Esophagus squamous epithelium (tissue), 5 donors: ENCODE measurements around the gene CACNA1D. TPM values are rescaled to one million over a fixed set of nuclear protein-coding genes. Genes with fewer than 3 reads are reported as not detected.
A peak's percentile ranks its signal among the peaks of the same experiment; 100 is the strongest.

Experiments used
- DNase-seq: peaks from one replicate; lab custom pipeline; 2025; lab: John Stamatoyannopoulos, UW
- H3K27ac ChIP-seq, 4 donors: fragments of 200-600 bp; sonication (generic); one replicate each; pipeline ENCODE4 v1.5.1; 2016 to 2019; ENCODE audit warnings: mild to moderate bottlenecking in 1 of 4
- H3K27me3 ChIP-seq, 4 donors: fragments of 200-600 bp; sonication (generic); 1 replicate in 3 of 4; 2 replicates in 1 of 4; pipeline versions ENCODE4 v1.5.1 to v1.6.0; 2017 to 2021; ENCODE audit warnings: antibody characterized with exemption in 1 of 4
- H3K36me3 ChIP-seq, 3 donors: fragments of 200-600 bp; sonication (generic); one replicate each; pipeline ENCODE4 v1.5.1; 2016 to 2019
- H3K4me1 ChIP-seq, 3 donors: fragments of 200-600 bp; sonication (generic); one replicate each; pipeline ENCODE4 v1.5.1; 2017 to 2019
- H3K4me3 ChIP-seq, 4 donors: fragments of 200-600 bp; sonication (generic); 1 replicate in 3 of 4; 2 replicates in 1 of 4; pipeline ENCODE4 v1.5.1; 2016 to 2019; ENCODE audit warnings: mild to moderate bottlenecking in 2 of 4, moderate library complexity in 1 of 4
- H3K9me3 ChIP-seq, 3 donors: fragments of 200-600 bp; sonication (generic); one replicate each; pipeline ENCODE4 v1.5.1; 2016 to 2019
- POLR2A ChIP-seq, 4 donors: fragments of 450-650 bp; IDR thresholded peaks; one replicate each; pipeline ENCODE4 v1.6.1; 2017; ENCODE audit warnings: antibody characterized with exemption in 4 of 4, mild to moderate bottlenecking in 4 of 4, moderate library complexity in 3 of 4
- WGBS, 2 donors: methylation state at CpG; one replicate each; pipeline ENCODE4 v1.1.5; 2018; 5-methylcytosine and 5-hydroxymethylcytosine counted together
- intact Hi-C: fragments of 100-400 bp; cut with DNase I; formaldehyde crosslinking; loops from one replicate; pipeline ENCODE4 v1.15.0; 2022
- total RNA-seq, 4 donors: library from RNA; depleted of rRNA; stranded (reverse); fragments of >200 nt; gene quantifications; one replicate each; pipeline ENCODE4 v1.1.0, GENCODE V29; 2016
- TF ChIP-seq, protein P1 (sequence below), 6 experiments: fragments of 450-650 bp in 4 of 6; fragments of 200-600 bp in 2 of 6; sonication (generic) in 2 of 6; IDR thresholded peaks; one replicate each; pipeline ENCODE4 v1.5.1; 2016 to 2019; ENCODE audit warnings: antibody characterized with exemption in 6 of 6, mild to moderate bottlenecking in 4 of 6, moderate library complexity in 4 of 6
- donor health status: DM: yes; HTN: yes; CAD: no.

Gene CACNA1D
- total RNA-seq, 4 donors from 2014 or later = 0.56 to 4.5 (median 3.1) TPM

DNA sequence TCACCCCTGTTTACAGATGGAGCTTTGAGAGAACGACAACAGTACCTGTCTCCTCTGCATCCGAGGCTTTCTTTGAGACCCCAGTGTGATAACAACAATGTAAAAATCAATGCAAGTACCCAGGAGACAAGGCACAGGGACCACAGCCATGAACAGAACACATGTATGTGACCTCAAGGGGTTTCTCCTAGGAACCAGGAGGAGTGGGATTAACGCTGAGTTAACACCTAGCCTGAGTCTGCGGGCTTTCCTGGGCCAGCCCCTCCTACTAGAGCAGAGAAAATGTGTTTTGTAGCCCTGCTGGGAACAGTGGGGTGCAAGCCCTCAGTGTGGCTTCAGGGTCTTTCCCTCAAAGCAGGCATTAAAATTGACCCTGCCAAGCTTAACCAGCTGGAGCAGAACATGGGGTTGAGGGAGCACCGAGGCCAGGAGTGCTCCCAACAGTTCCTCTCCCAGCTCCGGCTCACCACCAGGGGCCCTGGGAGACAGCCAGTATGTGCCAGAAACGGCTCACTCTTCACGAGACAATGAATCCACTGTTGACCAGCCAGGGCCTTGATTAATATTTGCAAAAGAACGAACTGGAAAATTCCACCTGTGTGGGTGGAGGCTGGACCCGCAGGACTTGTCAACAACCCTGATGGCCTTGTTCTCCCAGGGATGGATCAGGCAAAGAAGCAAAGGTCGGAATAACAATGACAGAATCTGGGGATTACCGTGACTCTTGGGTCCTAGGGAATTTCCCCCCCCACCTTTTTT lies 348.2 kb downstream of the CACNA1D start:
- intact Hi-C loops = no loop called here
- no peak for TF ChIP-seq POLR2A (IDR thresholded peaks at IDR 0.05)
- TF ChIP-seq, protein P1, sequence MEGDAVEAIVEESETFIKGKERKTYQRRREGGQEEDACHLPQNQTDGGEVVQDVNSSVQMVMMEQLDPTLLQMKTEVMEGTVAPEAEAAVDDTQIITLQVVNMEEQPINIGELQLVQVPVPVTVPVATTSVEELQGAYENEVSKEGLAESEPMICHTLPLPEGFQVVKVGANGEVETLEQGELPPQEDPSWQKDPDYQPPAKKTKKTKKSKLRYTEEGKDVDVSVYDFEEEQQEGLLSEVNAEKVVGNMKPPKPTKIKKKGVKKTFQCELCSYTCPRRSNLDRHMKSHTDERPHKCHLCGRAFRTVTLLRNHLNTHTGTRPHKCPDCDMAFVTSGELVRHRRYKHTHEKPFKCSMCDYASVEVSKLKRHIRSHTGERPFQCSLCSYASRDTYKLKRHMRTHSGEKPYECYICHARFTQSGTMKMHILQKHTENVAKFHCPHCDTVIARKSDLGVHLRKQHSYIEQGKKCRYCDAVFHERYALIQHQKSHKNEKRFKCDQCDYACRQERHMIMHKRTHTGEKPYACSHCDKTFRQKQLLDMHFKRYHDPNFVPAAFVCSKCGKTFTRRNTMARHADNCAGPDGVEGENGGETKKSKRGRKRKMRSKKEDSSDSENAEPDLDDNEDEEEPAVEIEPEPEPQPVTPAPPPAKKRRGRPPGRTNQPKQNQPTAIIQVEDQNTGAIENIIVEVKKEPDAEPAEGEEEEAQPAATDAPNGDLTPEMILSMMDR (IDR thresholded peaks at IDR 0.05) = peak in 3 of 6 experiments; percentile 4 to 43 (median 15)
- no peaks in the 10 kb centered on the region for H3K9me3 ChIP-seq
- peaks cover 0 to 37% (median 0%) of the 10 kb centered on the region in 4 donors for H3K27me3 ChIP-seq
- no peak overlapping the region for H3K27ac ChIP-seq
- 55 to 64% methylated on average over 5 to 9 of the region's 12 CpGs for WGBS, 2 donors
- no peak for DNase-seq
- no peak overlapping the region for H3K4me3 ChIP-seq
- H3K4me1 ChIP-seq = peaks cover 6 to 20% (median 10%) of the 10 kb centered on the region in 3 donors
- no peaks in the 10 kb centered on the region for H3K36me3 ChIP-seq

DNA sequence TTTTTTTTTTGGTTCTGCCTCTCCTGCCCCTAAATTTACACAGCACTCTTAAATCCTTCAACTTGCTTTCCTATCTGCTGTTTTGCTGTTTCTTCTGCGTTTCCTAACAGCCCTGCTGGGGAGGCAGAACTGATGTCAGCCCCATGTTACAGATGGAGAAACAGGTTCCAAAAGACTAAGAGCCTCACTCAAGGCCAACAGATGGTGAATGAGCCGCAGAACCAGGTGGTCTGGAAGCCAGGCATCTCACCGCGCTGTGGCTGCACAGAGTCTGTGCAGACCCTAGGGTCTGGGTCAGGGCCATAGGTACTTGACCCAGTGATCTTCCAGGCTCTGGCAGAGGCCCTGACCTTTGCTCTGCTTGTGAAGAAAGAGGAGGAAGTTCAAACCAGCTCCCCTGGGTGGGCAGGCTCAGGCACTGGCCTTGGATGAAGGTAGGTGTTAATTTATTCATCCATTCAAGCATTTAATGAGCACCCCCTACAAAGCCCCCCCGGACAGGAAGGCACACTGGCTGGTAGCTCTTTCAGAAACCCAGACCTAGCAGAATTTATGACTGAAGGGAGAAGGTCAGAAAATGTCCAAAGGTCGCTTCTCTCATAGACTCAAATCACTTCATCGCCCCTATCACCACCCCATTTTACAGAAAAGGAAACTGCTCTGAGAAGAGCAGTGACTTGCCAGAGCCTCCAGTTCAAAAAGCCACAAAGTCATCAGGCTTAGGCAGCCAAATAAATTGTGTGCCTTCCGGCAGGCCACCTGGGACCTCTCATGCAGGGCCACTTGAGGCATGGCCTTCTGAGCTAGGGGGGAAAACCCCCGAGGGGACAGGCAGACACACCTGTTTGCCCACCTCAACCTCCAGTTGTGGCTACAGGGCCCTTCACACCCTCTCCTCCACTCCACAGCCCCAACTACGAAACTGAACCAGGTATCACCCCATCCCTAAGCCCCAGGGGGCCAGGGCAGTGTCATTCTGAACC lies 349.1 kb downstream of the CACNA1D start:
- DNase-seq = no peak
- intact Hi-C loops = no loop called here
- Histone ChIP-seq H3K4me3 (no peak overlapping the region), H3K4me1 (peaks cover 6 to 20% (median 10%) of the 10 kb centered on the region in 3 donors), H3K36me3 (no peaks in the 10 kb centered on the region), H3K27me3 (peaks cover 0 to 46% (median 0%) of the 10 kb centered on the region in 4 donors), H3K27ac (no peak overlapping the region), H3K9me3 (no peaks in the 10 kb centered on the region)
- WGBS, 2 donors = 82 to 84% methylated on average over 6 to 9 of the region's 10 CpGs
- no peak for TF ChIP-seq POLR2A (IDR thresholded peaks at IDR 0.05)
- TF ChIP-seq, protein P1 (IDR thresholded peaks at IDR 0.05) = no peak

DNA sequence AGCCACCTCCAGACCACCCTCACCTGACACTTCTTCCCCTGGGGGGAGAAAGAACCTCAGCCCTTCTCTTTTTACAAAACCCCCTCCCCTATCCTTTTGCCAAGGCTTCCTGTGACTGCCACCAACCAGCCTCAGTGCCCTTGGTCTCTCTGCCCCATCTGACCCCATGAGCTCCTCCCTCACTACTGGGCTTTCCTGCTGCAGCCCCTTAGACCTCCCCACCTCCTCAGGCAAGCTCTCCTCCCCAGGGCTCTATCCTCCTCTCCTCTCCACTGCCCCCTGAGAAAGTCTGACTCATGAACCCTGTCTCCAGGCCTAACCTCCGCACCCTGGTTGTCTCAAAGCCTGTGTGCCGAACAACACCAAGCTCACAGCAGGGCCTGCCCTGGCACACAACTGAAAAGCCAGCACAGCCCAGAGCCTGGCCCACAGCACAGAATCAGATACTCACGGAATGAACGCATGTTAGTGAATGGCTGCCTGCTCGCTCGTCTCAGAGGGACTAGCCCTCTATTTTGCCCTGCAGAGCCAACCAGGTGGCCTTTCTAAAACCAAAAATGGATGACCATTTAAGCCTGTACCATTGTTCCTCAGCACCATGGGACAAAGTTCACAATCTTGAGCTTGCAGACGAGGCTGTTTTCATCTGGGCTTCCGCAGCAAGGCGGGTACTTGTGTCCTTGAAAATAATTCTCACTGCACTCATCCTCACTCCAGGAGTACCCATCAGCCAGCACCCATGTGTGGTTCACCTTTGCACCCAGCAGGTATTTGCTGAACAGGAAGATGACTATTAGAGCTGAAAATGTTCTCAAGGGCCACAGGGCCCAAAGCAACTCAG lies 350.1 kb downstream of the CACNA1D start:
- Histone ChIP-seq H3K9me3 (no peaks in the 10 kb centered on the region), H3K27me3 (peaks cover 0 to 54% (median 0%) of the 10 kb centered on the region in 4 donors), H3K27ac (no peak overlapping the region), H3K4me1 (peaks cover 6 to 20% (median 10%) of the 10 kb centered on the region in 3 donors), H3K4me3 (no peak overlapping the region), H3K36me3 (no peaks in the 10 kb centered on the region)
- intact Hi-C loops = no loop called here
- DNase-seq = no peak
- WGBS, 2 donors = 70 to 92% methylated on average over 2 to 8 of the region's 9 CpGs
- no peak for TF ChIP-seq POLR2A (IDR thresholded peaks at IDR 0.05)
- TF ChIP-seq, protein P1 (IDR thresholded peaks at IDR 0.05) = no peak

DNA sequence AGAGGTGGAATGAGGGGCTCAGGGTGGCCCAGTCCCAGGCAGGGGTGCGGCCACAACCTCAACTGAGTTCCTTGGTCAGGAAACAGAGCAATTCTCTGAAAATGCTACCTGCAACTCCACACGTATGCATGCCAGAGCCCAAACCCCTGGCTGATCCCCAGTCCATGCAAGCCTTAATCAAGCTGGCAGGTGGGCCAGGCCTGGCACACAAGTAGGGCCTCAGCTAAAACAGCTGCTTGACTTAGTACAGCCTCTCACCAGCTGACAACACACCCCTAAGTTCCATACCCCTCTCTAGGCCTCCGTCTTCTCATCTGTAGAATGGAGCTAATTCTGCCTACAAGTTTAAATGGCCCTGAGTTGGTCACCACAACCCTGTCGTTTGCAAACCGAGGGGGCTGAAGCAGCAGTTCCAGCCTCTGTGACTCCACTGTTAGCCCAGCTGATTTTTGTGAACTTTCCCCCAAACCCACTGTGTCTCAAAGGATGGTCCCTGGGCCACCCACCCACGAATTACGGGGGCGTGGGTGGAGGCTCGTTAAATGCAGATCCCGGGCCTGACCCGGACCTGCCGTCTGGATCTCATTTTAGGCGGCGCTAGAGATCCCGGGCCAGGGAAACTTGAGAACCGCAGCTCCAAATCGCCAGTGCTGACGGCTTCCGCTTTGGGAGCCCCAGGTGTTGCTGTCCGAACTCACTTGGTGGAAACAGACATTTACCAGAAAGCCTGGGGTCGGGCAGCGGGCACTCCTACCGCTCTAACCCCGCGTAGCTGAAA lies 350.9 kb downstream of the CACNA1D start:
- no peak for DNase-seq
- intact Hi-C loops = no loop called here
- TF ChIP-seq POLR2A (IDR thresholded peaks at IDR 0.05) = no peak
- TF ChIP-seq, protein P1 (IDR thresholded peaks at IDR 0.05) = peak in 2 of 6 experiments; percentile 21 to 22
- Histone ChIP-seq H3K4me1 (peaks cover 6 to 20% (median 10%) of the 10 kb centered on the region in 3 donors), H3K4me3 (peak overlapping the region; percentile 47 to 86 (median 68)), H3K27ac (peak overlapping the region; percentile 13 to 75 (median 58)), H3K27me3 (peaks cover 0 to 54% (median 0%) of the 10 kb centered on the region in 4 donors), H3K36me3 (no peaks in the 10 kb centered on the region), H3K9me3 (no peaks in the 10 kb centered on the region)
- WGBS, 2 donors = 67 to 79% methylated on average over 1 to 5 of the region's 25 CpGs
